ENCODE data around the gene SMIM35.

DNA sequence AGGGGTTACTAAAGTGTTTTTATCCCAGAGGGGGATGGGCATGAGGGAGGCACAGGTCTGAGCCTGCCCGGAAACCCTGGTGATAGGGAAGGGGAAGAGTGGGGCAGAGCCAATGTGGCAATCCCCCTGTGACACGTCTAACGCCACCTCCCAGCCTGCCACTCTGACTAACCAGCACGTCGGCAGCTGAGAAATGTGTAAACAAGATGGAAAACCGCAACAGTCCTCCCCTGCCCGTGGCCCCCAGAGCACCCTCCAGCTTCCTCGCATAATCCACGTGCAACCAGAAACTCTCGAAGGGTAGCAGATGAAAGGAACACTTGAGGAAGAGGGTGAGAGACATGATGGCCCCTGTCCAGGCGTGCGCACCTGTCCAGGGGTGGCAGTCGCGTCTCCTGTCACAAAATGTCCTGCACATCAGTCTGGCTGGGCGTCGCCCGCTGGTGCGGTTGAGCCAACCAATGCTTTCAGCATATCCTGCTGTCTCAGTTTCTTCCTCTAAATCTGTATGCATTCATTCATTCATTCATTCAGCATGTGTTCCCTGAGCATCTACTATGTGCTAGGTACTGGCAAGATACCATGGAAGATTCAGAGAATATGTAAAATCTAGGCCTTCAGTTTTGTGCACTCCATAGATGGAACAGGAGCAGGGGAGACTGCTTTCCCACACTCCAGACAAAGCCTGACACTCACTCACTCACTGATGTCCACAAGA is 5.4 kb downstream of the SMIM35 start:
- TF ChIP-seq CTCF (IDR thresholded peaks at IDR 0.05; ENCODE audit: low read depth, low read length) = no peak
- TF ChIP-seq EZH2phosphoT487 (IDR thresholded peaks at IDR 0.05; ENCODE audit: low read depth) = no peak
